GM12873 (cell line): ENCODE results near the gene ARHGAP22.

Experiments used
- CTCF ChIP-seq: IDR thresholded peaks from 2 replicates; pipeline ENCODE4 v1.5.1; 2012; ENCODE audit warnings: low read depth, mild to moderate bottlenecking, moderate library complexity, low read length, control low read depth; ENCODE audit not compliant: insufficient read depth; ENCODE audit errors: missing control alignments

ARHGAP22 gene

DNA sequence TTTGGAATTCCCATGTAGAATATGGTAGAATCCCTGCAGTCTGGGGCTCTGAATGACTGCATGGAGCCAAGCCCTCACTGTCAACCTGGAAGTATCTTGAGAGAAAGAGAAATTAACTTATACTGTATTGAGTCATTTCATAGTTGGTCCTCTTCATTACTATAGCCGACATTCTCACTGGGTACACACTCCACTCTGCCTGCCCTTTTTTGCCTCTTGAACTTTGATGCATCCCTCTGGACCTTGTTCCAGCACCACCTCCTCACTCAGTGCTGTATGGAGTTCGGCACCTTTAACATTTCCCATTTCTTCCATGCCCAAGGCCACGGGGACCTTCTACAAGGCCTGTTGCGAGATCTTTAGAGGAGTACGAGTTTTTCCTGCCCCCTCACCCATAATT, 4.6 kb upstream of the ARHGAP22 start:
- no peak for TF ChIP-seq CTCF

- TF ChIP-seq CTCF, result no peak
Measured at GRCh38 chr10:48608976-48609375, 4.1 kb upstream of the ARHGAP22 start.

- TF ChIP-seq CTCF, result peak; percentile 96
Measured at GRCh38 chr10:48608279-48608681, 3.4 kb upstream of the ARHGAP22 start.

GRCh38 chr10:48607356-48608278, 2.7 kb upstream of the ARHGAP22 start:
- no peak for TF ChIP-seq CTCF

GRCh38 chr10:48606530-48607355, 1.9 kb upstream of the ARHGAP22 start:
- no peak for TF ChIP-seq CTCF

DNA sequence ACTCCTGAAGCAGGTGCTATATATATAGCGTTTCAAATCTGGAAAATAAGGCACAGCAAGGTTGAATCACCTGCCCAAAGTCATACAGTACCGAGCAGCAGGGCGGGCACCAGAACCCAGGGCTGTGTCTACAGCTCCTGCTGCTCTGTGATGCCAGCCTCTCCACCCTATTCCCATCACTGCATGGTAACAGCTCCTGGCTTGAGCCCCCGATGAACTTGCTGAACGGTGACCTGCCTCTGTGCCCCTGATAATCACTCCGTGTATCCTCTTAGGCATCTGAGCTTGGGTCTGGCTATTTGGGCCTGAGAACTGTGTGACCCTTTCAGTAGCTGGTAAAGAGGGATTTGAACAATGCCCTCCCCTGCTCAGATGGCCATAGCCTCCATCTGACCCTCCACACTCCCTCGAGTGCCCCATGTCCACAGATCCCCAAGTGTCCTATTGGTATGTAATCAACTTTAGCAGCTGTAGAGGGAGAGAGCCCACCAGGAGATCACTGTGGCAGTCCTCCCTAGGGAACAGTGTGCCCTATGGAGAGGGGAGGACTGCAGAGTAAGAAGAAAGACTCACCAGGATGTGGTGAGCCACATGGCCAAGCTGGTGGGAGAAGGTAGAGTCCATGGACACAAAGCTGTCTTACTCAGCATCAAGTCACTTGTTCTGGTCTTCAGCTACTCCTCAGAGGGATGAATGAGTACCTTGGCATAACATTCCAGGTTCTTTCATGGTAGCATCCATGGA, 1.1 kb upstream of the ARHGAP22 start:
- TF ChIP-seq CTCF, result no peak
